Prostate gland (tissue), 2 donors: ENCODE measurements around the gene PFN2. TPM values are rescaled to one million over a fixed set of nuclear protein-coding genes. Genes with fewer than 3 reads are reported as not detected.
"Not testable (repeated sequence)": the region's sequence is repeated elsewhere in the genome, so short reads cannot be mapped to it uniquely, and the experiment has no call there.

ENCODE experiments used
- DNase-seq: peaks from one replicate; pipeline ENCODE4 v3.0.0-alpha.2; 2019; ENCODE audit warnings: low spot score
- H3K27ac ChIP-seq, 2 donors: fragments of 200-600 bp; sonication (generic); 2 replicates each; pipeline ENCODE4 v1.5.1; 2017 to 2019
- H3K27me3 ChIP-seq: fragments of 200-600 bp; sonication (generic); replicated peaks from 2 replicates; pipeline ENCODE4 v1.5.1; 2019; ENCODE audit not compliant: insufficient read depth
- H3K36me3 ChIP-seq, 2 donors: fragments of 200-600 bp; sonication (generic); 1 replicate in 1 of 2; 2 replicates in 1 of 2; pipeline versions ENCODE4 v1.5.1 to v1.8.1; 2017 to 2019
- H3K4me1 ChIP-seq: fragments of 200-600 bp; sonication (generic); replicated peaks from 2 replicates; pipeline ENCODE4 v1.5.1; 2019
- H3K4me3 ChIP-seq, 2 donors: fragments of 200-600 bp; sonication (generic); 2 replicates each; pipeline ENCODE4 v1.5.1; 2017 to 2019
- H3K9me3 ChIP-seq: fragments of 200-600 bp; sonication (generic); 2 replicates; pipeline ENCODE4 v1.5.1; 2017
- POLR2A ChIP-seq: fragments of 450-650 bp; IDR thresholded peaks from one replicate; pipeline ENCODE4 v1.6.1; 2016; ENCODE audit warnings: antibody characterized with exemption, mild to moderate bottlenecking
- POLR2AphosphoS5 ChIP-seq: sonication (generic); formaldehyde crosslinking; IDR thresholded peaks from one replicate; pipeline ENCODE4 v1.6.1; 2017; ENCODE audit warnings: antibody characterized with exemption
- WGBS: methylation state at CpG from one replicate; pipeline ENCODE4 v1.1.5; 2018; 5-methylcytosine and 5-hydroxymethylcytosine counted together
- intact Hi-C: fragments of 100-400 bp; cut with DNase I; formaldehyde crosslinking; loops from one replicate; pipeline ENCODE4 v1.14.2; 2022
- total RNA-seq, 2 donors: library from RNA; depleted of rRNA; stranded (reverse); fragments of >200 nt; gene quantifications; one replicate each; pipeline ENCODE4 v1.1.0, GENCODE V29; 2016
- TF ChIP-seq, protein P1 (sequence below), 4 experiments: fragments of 200-600 bp in 2 of 4; fragments of 450-650 bp in 2 of 4; sonication (generic) in 2 of 4; IDR thresholded peaks; 1 replicate in 3 of 4; 2 replicates in 1 of 4; pipeline ENCODE4 v1.5.1; 2016 to 2019; ENCODE audit warnings: antibody characterized with exemption in 4 of 4, mild to moderate bottlenecking in 2 of 4, moderate library complexity in 2 of 4

Gene PFN2
- total RNA-seq, 2 donors from 2014 or later = 45.5 to 66.5 TPM

DNA sequence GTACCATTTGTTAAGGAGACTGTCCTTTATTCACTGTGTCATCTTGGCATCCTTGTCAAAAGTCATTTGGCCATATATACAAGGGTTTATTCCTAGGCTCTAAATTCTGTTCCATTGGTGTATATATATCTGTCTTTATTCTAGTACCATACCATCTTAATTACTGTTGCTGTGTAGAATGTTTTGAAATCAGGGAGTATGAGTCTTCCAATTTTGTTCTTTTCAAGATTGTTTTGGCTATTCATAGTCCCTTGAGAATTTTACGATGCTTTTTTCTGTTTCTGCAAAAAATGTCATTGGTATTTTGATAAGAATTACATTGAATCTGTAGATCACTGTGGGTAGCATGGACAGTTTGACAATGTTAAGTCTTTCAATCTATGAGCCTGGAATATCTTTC is 28.7 kb downstream of the PFN2 start:
- intact Hi-C loops = no loop called here
- no peak overlapping the region for H3K27ac ChIP-seq
- 96% methylated on average over 1 of the region's 1 CpG for WGBS
- no peak overlapping the region for H3K4me3 ChIP-seq
- TF ChIP-seq POLR2A (no peak), POLR2AphosphoS5 (no peak)
- TF ChIP-seq, protein P1, sequence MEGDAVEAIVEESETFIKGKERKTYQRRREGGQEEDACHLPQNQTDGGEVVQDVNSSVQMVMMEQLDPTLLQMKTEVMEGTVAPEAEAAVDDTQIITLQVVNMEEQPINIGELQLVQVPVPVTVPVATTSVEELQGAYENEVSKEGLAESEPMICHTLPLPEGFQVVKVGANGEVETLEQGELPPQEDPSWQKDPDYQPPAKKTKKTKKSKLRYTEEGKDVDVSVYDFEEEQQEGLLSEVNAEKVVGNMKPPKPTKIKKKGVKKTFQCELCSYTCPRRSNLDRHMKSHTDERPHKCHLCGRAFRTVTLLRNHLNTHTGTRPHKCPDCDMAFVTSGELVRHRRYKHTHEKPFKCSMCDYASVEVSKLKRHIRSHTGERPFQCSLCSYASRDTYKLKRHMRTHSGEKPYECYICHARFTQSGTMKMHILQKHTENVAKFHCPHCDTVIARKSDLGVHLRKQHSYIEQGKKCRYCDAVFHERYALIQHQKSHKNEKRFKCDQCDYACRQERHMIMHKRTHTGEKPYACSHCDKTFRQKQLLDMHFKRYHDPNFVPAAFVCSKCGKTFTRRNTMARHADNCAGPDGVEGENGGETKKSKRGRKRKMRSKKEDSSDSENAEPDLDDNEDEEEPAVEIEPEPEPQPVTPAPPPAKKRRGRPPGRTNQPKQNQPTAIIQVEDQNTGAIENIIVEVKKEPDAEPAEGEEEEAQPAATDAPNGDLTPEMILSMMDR (IDR thresholded peaks at IDR 0.05) = no peak
- H3K9me3 ChIP-seq = no peaks in the 10 kb centered on the region
- no peaks in the 10 kb centered on the region for H3K4me1 ChIP-seq
- no peaks in the 10 kb centered on the region for H3K36me3 ChIP-seq
- H3K27me3 ChIP-seq = no peaks in the 10 kb centered on the region
- DNase-seq = no peak

DNA sequence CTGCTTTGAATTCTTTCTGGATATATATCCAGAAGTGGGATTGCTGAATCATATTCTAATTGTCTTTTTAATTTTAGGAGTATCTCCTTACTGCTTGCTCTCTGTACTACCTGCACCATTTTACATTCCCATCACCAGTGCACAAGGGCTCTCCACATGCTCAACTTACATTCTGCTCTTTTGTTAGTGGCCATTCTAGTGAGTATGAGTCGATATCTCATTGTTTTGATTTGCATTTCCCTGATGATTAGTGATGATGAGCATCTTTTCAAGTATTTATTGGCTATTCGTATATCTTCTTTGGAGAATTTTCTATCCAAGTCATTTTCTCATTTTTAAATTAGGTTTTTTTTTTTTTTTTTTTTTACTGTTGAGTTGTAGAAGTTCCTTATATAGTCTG is 29.5 kb downstream of the PFN2 start:
- H3K4me1 ChIP-seq = no peaks in the 10 kb centered on the region
- no peaks in the 10 kb centered on the region for H3K9me3 ChIP-seq
- no peak for DNase-seq
- no peaks in the 10 kb centered on the region for H3K36me3 ChIP-seq
- WGBS = 95% methylated on average over 2 of the region's 2 CpGs
- no peak overlapping the region for H3K4me3 ChIP-seq
- TF ChIP-seq POLR2A (no peak), POLR2AphosphoS5 (no peak)
- intact Hi-C loops = no loop called here
- H3K27ac ChIP-seq = no peak overlapping the region
- no peaks in the 10 kb centered on the region for H3K27me3 ChIP-seq

DNA sequence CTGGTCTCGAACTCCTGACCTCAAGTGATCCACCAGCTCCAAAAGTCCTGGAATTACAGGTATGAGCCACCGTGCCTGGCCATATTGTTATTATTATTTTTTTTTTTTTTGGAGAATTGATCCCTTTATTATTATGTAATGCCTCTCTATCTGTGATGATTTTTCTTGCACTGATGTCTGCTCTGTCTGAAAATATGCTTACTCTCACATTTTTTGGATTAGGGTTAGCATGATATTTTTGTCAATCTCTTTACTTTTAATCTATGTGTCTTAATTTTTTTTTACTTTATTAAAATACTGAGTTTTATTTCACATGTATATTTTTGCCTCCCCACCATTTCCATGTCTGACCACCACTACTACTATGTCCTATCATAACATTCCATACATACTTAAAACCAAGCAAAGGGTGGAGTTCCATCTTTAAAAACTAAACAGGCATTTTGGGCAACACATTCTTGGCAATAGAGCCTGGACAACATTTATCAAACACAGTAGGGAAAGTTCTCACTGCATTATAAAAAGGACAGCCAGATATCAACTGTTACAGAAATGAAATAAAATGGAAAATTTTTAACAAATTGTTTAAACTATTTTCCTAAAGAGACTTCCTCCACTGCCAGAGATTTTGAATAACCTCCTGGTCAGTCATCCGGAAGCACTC is 32.2 kb downstream of the PFN2 start:
- H3K4me3 ChIP-seq, DNase-seq, H3K27ac ChIP-seq, intact Hi-C loops, H3K9me3 ChIP-seq, H3K27me3 ChIP-seq, H3K4me1 ChIP-seq, H3K36me3 ChIP-seq: not testable (repeated sequence)
- WGBS = 95% methylated on average over 3 of the region's 3 CpGs

DNA sequence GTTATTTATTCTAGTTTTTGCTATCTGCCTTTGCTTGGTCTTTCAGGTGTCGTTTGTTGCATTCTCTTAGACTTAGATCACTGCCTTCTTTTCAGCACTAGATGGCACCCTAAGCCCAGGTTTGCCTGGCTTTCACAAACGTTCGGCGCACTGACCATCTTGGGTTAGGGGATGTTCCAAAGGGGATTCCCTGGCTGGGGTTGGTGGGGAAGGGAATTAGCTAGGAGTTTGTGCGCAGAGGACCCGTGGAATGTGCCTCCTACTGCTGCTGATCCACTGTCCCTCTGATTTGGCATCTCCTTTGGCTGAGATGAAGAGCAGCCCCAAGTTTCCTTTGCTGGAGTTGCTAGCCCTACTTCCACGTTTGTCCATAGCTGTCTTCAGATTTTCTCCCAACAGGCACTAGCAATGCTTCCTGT is 33.9 kb downstream of the PFN2 start:
- H3K36me3 ChIP-seq = no peaks in the 10 kb centered on the region
- DNase-seq = no peak

DNA sequence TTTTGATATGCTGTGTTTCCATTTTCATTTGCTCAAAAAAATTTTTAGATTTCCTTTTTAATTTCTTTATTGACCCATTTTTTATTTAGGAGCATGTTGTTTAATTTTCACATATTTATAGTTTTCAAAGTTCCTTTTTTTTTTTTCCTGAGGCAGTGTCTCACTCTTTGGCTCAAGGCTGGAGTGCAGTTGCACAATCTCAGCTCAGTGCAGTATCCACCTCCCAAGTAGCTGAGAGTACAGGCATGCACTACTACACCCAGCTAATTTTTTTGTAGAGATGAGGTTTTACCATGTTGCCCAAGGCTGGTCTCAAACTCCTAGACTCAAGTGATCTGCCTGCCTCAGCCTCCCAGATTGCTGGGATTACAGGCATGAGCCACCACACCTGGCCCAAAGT is 36.2 kb downstream of the PFN2 start:
- Histone ChIP-seq H3K4me3 (no peak overlapping the region), H3K9me3 (no peaks in the 10 kb centered on the region), H3K36me3 (no peaks in the 10 kb centered on the region), H3K27ac (no peak overlapping the region), H3K4me1 (no peaks in the 10 kb centered on the region), H3K27me3 (no peaks in the 10 kb centered on the region)
- TF ChIP-seq POLR2A (no peak), POLR2AphosphoS5 (no peak)
- TF ChIP-seq, protein P1 (IDR thresholded peaks at IDR 0.05) = no peak
- DNase-seq = no peak
- intact Hi-C loops = no loop called here

More for the DNA sequence above, 33.9 kb downstream of the PFN2 start:
- Histone ChIP-seq H3K9me3 (no peaks in the 10 kb centered on the region), H3K27ac (no peak overlapping the region), H3K27me3 (no peaks in the 10 kb centered on the region), H3K4me1 (no peaks in the 10 kb centered on the region), H3K4me3 (no peak overlapping the region)
- intact Hi-C loops = no loop called here
- TF ChIP-seq, protein P1 (IDR thresholded peaks at IDR 0.05) = peak in 3 of 4 experiments; percentile 33 to 55 (median 45)
- no peak for TF ChIP-seq POLR2AphosphoS5
- WGBS = 52% methylated on average over 7 of the region's 7 CpGs

DNA sequence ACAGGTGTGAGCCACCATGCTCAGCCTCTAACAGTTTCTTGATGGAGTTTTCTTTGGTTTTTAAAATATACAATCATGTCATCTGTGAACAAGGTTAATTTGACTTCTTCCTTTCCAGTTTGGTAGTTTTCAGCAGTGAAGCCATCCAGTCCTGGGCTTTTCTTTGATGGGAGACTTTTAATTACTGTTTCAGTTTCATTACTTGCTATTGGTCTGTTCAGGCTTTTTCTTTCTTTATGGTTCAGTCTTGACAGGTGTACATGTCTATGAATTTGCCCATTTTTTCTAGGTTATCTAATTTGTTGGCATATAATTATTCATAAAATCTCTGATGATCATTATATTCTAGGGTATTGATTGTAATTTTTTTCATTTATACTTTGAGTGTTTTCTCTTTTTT is 36.8 kb downstream of the PFN2 start:
- intact Hi-C loops = no loop called here
- DNase-seq = no peak
- Histone ChIP-seq H3K27ac (no peak overlapping the region), H3K27me3 (no peaks in the 10 kb centered on the region), H3K4me3 (no peak overlapping the region), H3K36me3 (no peaks in the 10 kb centered on the region), H3K4me1 (no peaks in the 10 kb centered on the region), H3K9me3 (no peaks in the 10 kb centered on the region)
- TF ChIP-seq POLR2A (no peak), POLR2AphosphoS5 (no peak)
- TF ChIP-seq, protein P1 (IDR thresholded peaks at IDR 0.05) = no peak
